Heart left ventricle (tissue), 16 donors: Measurements from ENCODE around the gene TOR1B. TPM values are rescaled to one million over a fixed set of nuclear protein-coding genes. Genes with fewer than 3 reads are reported as not detected.
A peak's percentile ranks its signal among the peaks of the same experiment; 100 is the strongest.

ENCODE experiments used
- ATAC-seq, 4 donors: fragments of 200-7000 bp; cut with Tn5 transposase; one replicate each; pipeline ENCODE4 v1.9.1; 2020 to 2022; ENCODE audit warnings: moderate library complexity in 4 of 4, mild to moderate bottlenecking in 3 of 4, moderate number of reproducible peaks in 1 of 4
- DNase-seq, 5 donors: peaks; one replicate each; pipeline ENCODE4 v3.0.0-alpha.2; 2020
- H3K27ac ChIP-seq, 12 donors: fragments of 200-600 bp; sonication (generic) in 4 of 12; one replicate each; pipeline versions ENCODE4 v1.5.0 to v1.8.0; 2016 to 2022; ENCODE audit warnings: mild to moderate bottlenecking in 2 of 12
- H3K27me3 ChIP-seq, 9 donors: fragments of 200-600 bp; sonication (generic) in 2 of 9; one replicate each; pipeline versions ENCODE4 v1.5.1 to v1.8.0; 2016 to 2022; ENCODE audit warnings: mild to moderate bottlenecking in 3 of 9
- H3K36me3 ChIP-seq, 9 donors: fragments of 200-600 bp; sonication (generic) in 2 of 9; one replicate each; pipeline versions ENCODE4 v1.5.0 to v1.8.0; 2018 to 2022; ENCODE audit warnings: mild to moderate bottlenecking in 2 of 9
- H3K4me1 ChIP-seq, 12 donors: fragments of 200-600 bp; sonication (generic) in 4 of 12; one replicate each; pipeline versions ENCODE4 v1.5.0 to v1.8.0; 2016 to 2022; ENCODE audit warnings: mild to moderate bottlenecking in 3 of 12
- H3K4me3 ChIP-seq, 12 donors: fragments of 200-600 bp; sonication (generic) in 4 of 12; one replicate each; pipeline versions ENCODE4 v1.5.0 to v1.8.0; 2017 to 2022; ENCODE audit warnings: mild to moderate bottlenecking in 9 of 12, moderate library complexity in 4 of 12
- H3K9me3 ChIP-seq, 12 donors: fragments of 200-600 bp; sonication (generic) in 4 of 12; one replicate each; pipeline versions ENCODE4 v1.5.0 to v1.8.0; 2016 to 2022; ENCODE audit warnings: mild to moderate bottlenecking in 1 of 12
- POLR2A ChIP-seq, 2 donors: fragments of 450-650 bp; IDR thresholded peaks; one replicate each; pipeline ENCODE4 v1.6.1; 2017; ENCODE audit warnings: antibody characterized with exemption in 2 of 2, mild to moderate bottlenecking in 2 of 2, moderate library complexity in 2 of 2
- WGBS, 4 donors: extraction: QIAGEN DNeasy Blood & Tissue Kit in 2 of 4; methylation state at CpG; one replicate each; pipeline versions ENCODE4 v1.1.5 to v1.1.7; 2013 to 2018; 5-methylcytosine and 5-hydroxymethylcytosine counted together
- intact Hi-C, 10 donors: fragments of 100-400 bp; cut with DNase I; formaldehyde crosslinking; loops; one replicate each; pipeline versions ENCODE4 v1.11.1 to v1.14.2; 2022
- polyA plus RNA-seq, 2 donors: library from polyadenylated mRNA; stranded (reverse); fragments of 200-250 nt; gene quantifications; one replicate each; pipeline ENCODE4 v1.2.3, GENCODE V29; 2013
- total RNA-seq, 9 donors: library from RNA; depleted of rRNA in 2 of 9; stranded (reverse); fragments of >200 nt in 2 of 9; fragmentation: NEBNext Ultra II Directional in 3 of 9; extraction: Animal tissue kit (Norgen Biotek cat#: 25700) in 3 of 9; gene quantifications; one replicate each; pipeline versions ENCODE4 v1.1.0 to v1.2.4, GENCODE V29; 2016 to 2023
- TF ChIP-seq, protein P1 (sequence below), 12 donors: fragments of 200-600 bp; sonication (generic) in 4 of 12; IDR thresholded peaks; one replicate each; pipeline versions ENCODE4 v1.5.0 to v1.8.0; 2018 to 2022; ENCODE audit warnings: antibody characterized with exemption in 12 of 12, mild to moderate bottlenecking in 5 of 12
- donor health status: ischemic (EF 13 %, LVEDD 7.1; RV severe dilation, severe dysfunction).
- donor health status: healthy with polysubstance abuse.
- donor health status: DM: no; HTN: yes; CAD: no.
- donor health status: DM: no; HTN: no; CAD: no.
- donor health status: ischemic (EF 25% LVEDD 6.9; RV normal size, moderate dysfunction).
- donor health status: ischemic (EF 25% LVEDD 5.7; RV mildly dilated, moderate dysfunction).
- donor health status: healthy.
- donor health status: DM: yes; HTN: yes; CAD: no.
- donor health status: ischemic (EF 35%, LVEDD 5.7; RV mildly dilated, moderate dysfunction).
- donor health status: nonischemic (EF 11% LVEDD 7.7; RV severe dilation, severe dysfunction).
- donor health status: DM: yes; HTN: yes; CAD: no.
- donor health status: PGD.
- donor health status: ischemic (EF 29% LVEDD 5.4; RV normal size, mild dysfunction).
- donor health status: nonischemic (EF 23%, LVEDD 6.1; RV moderate dilation, normal function).

The TOR1B gene
- total and polyA plus RNA-seq, 11 donors = 7.3 to 20.7 (median 13.0) TPM

DNA sequence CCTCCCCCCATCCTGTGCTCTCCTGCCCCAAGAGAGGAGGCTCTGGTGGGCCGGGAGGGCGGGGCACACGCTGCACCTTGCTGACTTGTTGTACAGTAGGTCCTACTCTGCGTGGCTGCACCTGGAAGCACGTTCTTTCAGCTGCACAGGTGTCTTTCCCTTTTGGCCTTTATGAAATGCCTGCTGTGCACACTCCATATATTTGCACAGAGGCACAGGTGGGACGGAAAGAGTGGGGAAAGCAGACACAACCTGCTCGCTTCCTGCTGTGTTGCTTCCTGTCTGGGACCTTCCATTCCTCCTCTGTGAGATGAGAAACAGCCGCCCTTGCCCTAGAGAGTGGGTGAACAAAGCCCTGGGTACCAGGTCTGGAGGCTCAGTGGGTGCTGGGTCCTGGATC, 37.0 kb downstream of the TOR1B start:
- TF ChIP-seq POLR2A (IDR thresholded peaks at IDR 0.05) = no peak
- TF ChIP-seq, protein P1, sequence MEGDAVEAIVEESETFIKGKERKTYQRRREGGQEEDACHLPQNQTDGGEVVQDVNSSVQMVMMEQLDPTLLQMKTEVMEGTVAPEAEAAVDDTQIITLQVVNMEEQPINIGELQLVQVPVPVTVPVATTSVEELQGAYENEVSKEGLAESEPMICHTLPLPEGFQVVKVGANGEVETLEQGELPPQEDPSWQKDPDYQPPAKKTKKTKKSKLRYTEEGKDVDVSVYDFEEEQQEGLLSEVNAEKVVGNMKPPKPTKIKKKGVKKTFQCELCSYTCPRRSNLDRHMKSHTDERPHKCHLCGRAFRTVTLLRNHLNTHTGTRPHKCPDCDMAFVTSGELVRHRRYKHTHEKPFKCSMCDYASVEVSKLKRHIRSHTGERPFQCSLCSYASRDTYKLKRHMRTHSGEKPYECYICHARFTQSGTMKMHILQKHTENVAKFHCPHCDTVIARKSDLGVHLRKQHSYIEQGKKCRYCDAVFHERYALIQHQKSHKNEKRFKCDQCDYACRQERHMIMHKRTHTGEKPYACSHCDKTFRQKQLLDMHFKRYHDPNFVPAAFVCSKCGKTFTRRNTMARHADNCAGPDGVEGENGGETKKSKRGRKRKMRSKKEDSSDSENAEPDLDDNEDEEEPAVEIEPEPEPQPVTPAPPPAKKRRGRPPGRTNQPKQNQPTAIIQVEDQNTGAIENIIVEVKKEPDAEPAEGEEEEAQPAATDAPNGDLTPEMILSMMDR (IDR thresholded peaks at IDR 0.05) = no peak
- Histone ChIP-seq H3K27ac (no peak overlapping the region), H3K4me3 (no peak overlapping the region), H3K9me3 (no peaks in the 10 kb centered on the region), H3K4me1 (peaks cover 0 to 29% (median 11%) of the 10 kb centered on the region in 12 donors), H3K27me3 (no peaks in the 10 kb centered on the region), H3K36me3 (peaks cover 0 to 6% (median 0%) of the 10 kb centered on the region in 9 donors)
- WGBS, 4 donors = 81 to 94% (median 88%) methylated on average over 5 to 8 of the region's 8 CpGs
- DNase-seq (no peak), ATAC-seq (no peak)
- intact Hi-C loops = no loop called here

DNA sequence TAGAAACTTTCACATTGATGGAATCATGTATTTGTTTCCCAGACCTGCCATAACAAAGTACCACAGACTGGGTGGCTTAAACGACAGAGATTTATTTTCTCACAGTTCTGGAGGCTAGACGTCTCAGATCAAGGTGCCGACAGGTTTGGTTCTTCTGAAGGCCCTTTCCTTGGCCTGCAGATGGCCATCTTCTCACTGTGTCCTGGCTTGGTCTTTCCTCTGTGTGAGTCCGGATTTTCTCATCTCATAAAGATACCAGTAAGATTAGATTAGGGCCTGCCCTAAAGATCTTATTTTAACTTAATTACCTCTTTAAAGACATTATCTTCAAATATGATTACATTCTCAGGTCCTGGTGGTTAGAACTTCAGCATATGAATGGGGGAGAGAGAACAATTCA, 38.1 kb downstream of the TOR1B start:
- no peak for TF ChIP-seq POLR2A (IDR thresholded peaks at IDR 0.05)
- TF ChIP-seq, protein P1 (IDR thresholded peaks at IDR 0.05) = no peak
- ATAC-seq = no peak
- WGBS, 4 donors = 63 to 69% (median 67%) methylated on average over 4 of the region's 4 CpGs
- intact Hi-C loops = no loop called here
- Histone ChIP-seq H3K4me1 (peaks cover 0 to 31% (median 7%) of the 10 kb centered on the region in 12 donors), H3K27ac (no peak overlapping the region), H3K27me3 (no peaks in the 10 kb centered on the region), H3K4me3 (no peak overlapping the region), H3K9me3 (no peaks in the 10 kb centered on the region), H3K36me3 (peaks cover 0 to 6% (median 0%) of the 10 kb centered on the region in 9 donors)
- DNase-seq = no peak

DNA sequence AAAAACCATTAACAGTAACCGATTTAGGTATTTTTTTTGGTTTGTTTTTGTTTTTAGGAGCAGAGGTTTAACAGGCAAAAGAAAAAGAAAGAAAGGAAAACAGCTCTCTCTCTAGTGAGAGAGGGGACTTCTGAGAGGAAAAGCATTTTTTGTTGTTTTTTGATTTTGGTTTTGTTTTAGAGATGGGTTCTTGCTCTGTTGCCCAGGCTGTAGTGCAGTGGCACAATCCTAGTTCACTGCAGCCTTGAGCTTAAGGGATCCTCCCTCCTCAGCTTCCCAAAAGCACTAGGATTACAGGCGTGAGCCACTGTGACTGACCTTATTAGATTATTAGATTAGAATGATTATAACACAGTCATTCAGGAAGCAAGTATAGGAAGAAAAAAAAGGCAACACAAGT, 42.4 kb downstream of the TOR1B start:
- no peak for ATAC-seq
- H3K9me3 ChIP-seq = no peaks in the 10 kb centered on the region
- H3K36me3 ChIP-seq = peaks cover 0 to 14% (median 10%) of the 10 kb centered on the region in 9 donors
- no peak for DNase-seq
- TF ChIP-seq, protein P1 (IDR thresholded peaks at IDR 0.05) = no peak
- no peak for TF ChIP-seq POLR2A (IDR thresholded peaks at IDR 0.05)
- peak overlapping the region in 1 of 12 donors; percentile 42 for H3K27ac ChIP-seq
- no peaks in the 10 kb centered on the region for H3K27me3 ChIP-seq
- WGBS, 4 donors = 56 to 76% (median 69%) methylated on average over 2 of the region's 2 CpGs
- H3K4me3 ChIP-seq = no peak overlapping the region
- peaks cover 0 to 6% (median 0%) of the 10 kb centered on the region in 12 donors for H3K4me1 ChIP-seq
- intact Hi-C loops = no loop called here

DNA sequence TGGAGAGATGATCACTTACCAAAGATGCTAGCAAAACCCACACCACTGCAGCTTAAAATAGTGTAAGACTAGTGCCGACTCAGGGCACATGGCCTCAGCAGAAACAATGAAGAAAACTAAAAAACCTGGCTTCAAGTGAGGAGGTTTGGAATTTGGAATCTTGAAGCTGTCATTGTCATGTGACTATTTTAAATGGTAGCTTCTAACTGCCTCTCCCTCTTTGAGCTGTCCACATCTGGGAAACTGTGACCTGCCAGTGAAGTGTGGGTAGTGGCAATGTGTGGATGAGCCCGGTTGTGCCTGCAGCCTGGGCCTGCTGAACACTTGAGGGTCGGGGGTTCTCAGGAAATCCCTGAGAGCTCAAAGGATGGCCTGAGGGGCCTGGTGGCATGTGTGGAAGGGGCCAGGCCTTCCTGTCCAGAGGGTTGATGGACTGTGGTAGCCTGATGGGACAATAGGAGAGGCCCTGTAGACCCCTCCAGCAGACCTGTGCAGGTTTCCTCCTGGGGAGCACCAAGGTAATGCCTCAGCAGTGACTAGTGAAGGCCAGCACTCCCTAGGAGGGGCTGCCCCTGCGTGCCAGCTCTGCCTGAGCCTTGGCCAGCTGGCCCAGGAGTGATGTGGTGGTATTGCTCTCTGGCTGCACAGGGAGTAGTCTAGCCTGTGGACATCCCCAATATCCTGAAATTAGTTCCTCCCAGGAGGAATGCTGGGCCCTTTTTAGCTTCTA, 45.9 kb downstream of the TOR1B start:
- 63 to 92% (median 79%) methylated on average over 3 to 4 of the region's 4 CpGs for WGBS, 4 donors
- ATAC-seq = peak in 1 of 4 donors; percentile 18
- H3K4me1 ChIP-seq = peaks cover 0 to 6% (median 0%) of the 10 kb centered on the region in 12 donors

More for the DNA sequence above, 45.9 kb downstream of the TOR1B start:
- Histone ChIP-seq H3K27me3 (no peaks in the 10 kb centered on the region), H3K27ac (no peak overlapping the region), H3K9me3 (no peaks in the 10 kb centered on the region), H3K36me3 (peaks cover 0 to 45% (median 39%) of the 10 kb centered on the region in 9 donors), H3K4me3 (no peak overlapping the region)
- no peak for TF ChIP-seq POLR2A (IDR thresholded peaks at IDR 0.05)
- intact Hi-C loops = no loop called here
- no peak for DNase-seq
